Keratinocyte (primary cell): ENCODE results near the gene CPED1. TPM values are rescaled to one million over a fixed set of nuclear protein-coding genes. Genes with fewer than 3 reads are reported as not detected.

Source experiments
- DNase-seq: peaks from one replicate; pipeline ENCODE4 v3.0.0-alpha.2; 2011; ENCODE audit warnings: low read depth, missing footprints, low spot score
- FAIRE-seq: peaks from 2 replicates; lab custom pipeline; 2011; peaks lifted over from hg19 to GRCh38; lab: Jason Lieb, UNC
- H2AFZ ChIP-seq: 2 replicates; pipeline ENCODE4 v1.6.0; 2012; ENCODE audit warnings: low read length, control low read depth, inconsistent platforms; ENCODE audit not compliant: control insufficient read depth
- H3K27ac ChIP-seq: 2 replicates; pipeline ENCODE4 v1.5.1; 2011; ENCODE audit warnings: low read length; ENCODE audit not compliant: control insufficient read depth, insufficient read depth
- H3K27me3 ChIP-seq: 3 replicates; pipeline ENCODE4 v1.6.0; 2011; ENCODE audit warnings: low read length; ENCODE audit not compliant: control insufficient read depth, insufficient read depth; ENCODE audit errors: extremely low read depth
- H3K36me3 ChIP-seq, 2 experiments: 2 replicates in 1 of 2; 3 replicates in 1 of 2; pipeline ENCODE4 v1.5.1; 2011; ENCODE audit warnings: low read length in 2 of 2, mild to moderate bottlenecking in 1 of 2; ENCODE audit not compliant: control insufficient read depth in 2 of 2, insufficient read depth in 2 of 2; ENCODE audit errors: extremely low read depth in 1 of 2
- H3K4me1 ChIP-seq: 3 replicates; pipeline ENCODE4 v1.5.1; 2011; ENCODE audit warnings: low read length; ENCODE audit not compliant: control insufficient read depth, insufficient read depth; ENCODE audit errors: extremely low read depth
- H3K4me2 ChIP-seq: 3 replicates; pipeline ENCODE4 v1.6.0; 2011; ENCODE audit warnings: low read depth, low read length; ENCODE audit not compliant: control insufficient read depth, insufficient read depth; ENCODE audit errors: extremely low read depth
- H3K4me3 ChIP-seq, 3 experiments: fragments of 200-600 bp in 1 of 3; sonication (generic) in 1 of 3; 2 replicates in 2 of 3; 3 replicates in 1 of 3; pipeline ENCODE4 v1.5.1; 2011 to 2016; ENCODE audit warnings: low read length in 3 of 3, mild to moderate bottlenecking in 3 of 3, control low read depth in 2 of 3, inconsistent platforms in 1 of 3, low read depth in 1 of 3, mixed read lengths in 1 of 3, mixed run types in 1 of 3, moderate library complexity in 1 of 3; ENCODE audit not compliant: control insufficient read depth in 2 of 3, insufficient read depth in 2 of 3; ENCODE audit errors: extremely low read depth in 1 of 3
- H3K79me2 ChIP-seq: 2 replicates; pipeline ENCODE4 v1.6.0; 2012; ENCODE audit warnings: low read length; ENCODE audit not compliant: control insufficient read depth, insufficient read depth
- H3K9ac ChIP-seq: 3 replicates; pipeline ENCODE4 v1.6.0; 2011; ENCODE audit warnings: low read length; ENCODE audit not compliant: control insufficient read depth, insufficient read depth; ENCODE audit errors: extremely low read depth
- H3K9me1 ChIP-seq: 3 replicates; pipeline ENCODE4 v1.6.0; 2011; ENCODE audit warnings: low read length; ENCODE audit not compliant: control insufficient read depth, insufficient read depth; ENCODE audit errors: extremely low read depth
- H3K9me3 ChIP-seq: 2 replicates; pipeline ENCODE4 v1.5.1; 2012; ENCODE audit warnings: low read depth, low read length; ENCODE audit not compliant: control insufficient read depth
- H4K20me1 ChIP-seq: 3 replicates; pipeline ENCODE4 v1.6.0; 2011; ENCODE audit warnings: low read length; ENCODE audit not compliant: control insufficient read depth, insufficient read depth; ENCODE audit errors: extremely low read depth
- EZH2 ChIP-seq: IDR thresholded peaks from one replicate; pipeline ENCODE4 v1.6.1; 2012; ENCODE audit warnings: inconsistent platforms, mild to moderate bottlenecking, low read length, moderate library complexity
- dilution Hi-C: fragments of 300-500 bp; cut with MboI; formaldehyde crosslinking; loops from one replicate; pipeline ENCODE4 v1.7.0; 2020; ENCODE audit warnings: low sequenced_read_pairs; ENCODE audit not compliant: extremely low pct_ligation_motif_present
- polyA minus RNA-seq, 3 experiments: library from RNA; depleted of rRNA, polyadenylated mRNA; stranded (reverse); fragments of >200 nt; gene quantifications; 1 replicate in 1 of 3; 2 replicates in 1 of 3; 3 replicates in 1 of 3; pipeline ENCODE4 v1.2.3, GENCODE V29; 2011
- polyA plus RNA-seq, 5 experiments: library from polyadenylated mRNA; depleted of rRNA in 3 of 5; stranded (reverse) in 3 of 5; stranded (forward) in 1 of 5; unstranded in 1 of 5; fragments of >200 nt; gene quantifications; 1 replicate in 1 of 5; 2 replicates in 3 of 5; 3 replicates in 1 of 5; pipeline versions ENCODE4 v1.2.1 to v1.2.3, GENCODE V29; 2011 to 2012; ENCODE audit warnings: missing spikeins in 2 of 5, low read depth in 1 of 5, low replicate concordance in 1 of 5
- TF ChIP-seq, protein P1 (sequence below), 3 experiments: IDR thresholded peaks in 1 of 3; conservative IDR thresholded peaks in 1 of 3; optimal IDR thresholded peaks in 1 of 3; 2 replicates in 2 of 3; 3 replicates in 1 of 3; pipeline versions ENCODE3 to v1.5.1; 2011; ENCODE audit warnings: low read length in 3 of 3, mild to moderate bottlenecking in 3 of 3, moderate library complexity in 2 of 3, control low read depth in 1 of 3, inconsistent platforms in 1 of 3; ENCODE audit not compliant: insufficient read depth in 2 of 3; ENCODE audit errors: extremely low read depth in 1 of 3

CPED1 gene
- polyA plus RNA-seq: 0.62 to 1.1 TPM (median 0.72 TPM) in 3 replicates
- polyA plus RNA-seq (2011; ENCODE audit: low read depth): not detected
- polyA plus RNA-seq (2011; cell fraction: cytosol; rRNA removed): 0.88 and 1.5 TPM in 2 replicates
- 0.99 and 1.1 TPM in 2 replicates for polyA plus RNA-seq (2011; cell fraction: nucleus; rRNA removed)
- 0.11 and 0.78 TPM in 2 replicates for polyA plus RNA-seq (2012; ENCODE audit: low replicate concordance)
- 0.52 to 2.4 TPM (median 1.6 TPM) in 3 replicates for polyA minus RNA-seq
- polyA minus RNA-seq (2011; cell fraction: cytosol; rRNA and poly(A)+ RNA removed): 0.96 TPM
- polyA minus RNA-seq (2011; cell fraction: nucleus; rRNA and poly(A)+ RNA removed): 0.74 and 6.1 TPM in 2 replicates

DNA sequence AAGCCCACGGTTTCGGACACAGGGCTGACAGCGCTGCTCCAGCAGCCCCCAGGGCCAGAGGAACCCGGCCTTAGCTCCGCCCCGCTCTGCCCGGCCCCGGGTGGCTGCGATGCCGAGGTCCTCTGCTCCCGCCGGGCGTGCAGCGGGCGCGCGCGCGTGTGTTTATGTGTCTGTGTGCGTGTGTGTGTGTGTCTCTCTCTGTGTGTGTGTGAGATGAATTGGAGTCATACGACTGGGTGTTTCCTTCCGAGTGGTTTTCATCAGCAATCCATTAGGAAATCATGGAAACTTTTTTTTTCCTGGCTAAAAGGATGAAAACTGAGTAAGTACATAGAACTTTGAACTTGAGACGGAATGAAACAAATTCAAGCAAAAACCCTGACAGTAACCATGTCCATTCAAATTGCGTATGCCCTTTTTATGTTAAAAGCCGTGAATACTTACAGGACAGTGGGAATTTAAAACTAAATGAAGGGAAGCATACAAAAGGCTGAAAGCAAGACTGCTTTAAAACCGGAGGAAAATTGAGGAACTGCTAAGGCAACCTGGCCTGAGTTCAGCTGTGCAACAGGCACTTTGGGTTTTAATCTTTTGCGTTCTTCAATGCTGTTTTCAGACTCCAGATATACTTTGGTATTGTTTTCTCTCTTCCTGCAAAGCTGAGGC, at the start of gene CPED1:
Gene CPED1 (plus strand): TSS at position 121 of the 666 bp plus-strand sequence. CDS start 911 bp downstream, outside the sequence.
- FAIRE-seq (peak; percentile 34), DNase-seq (no peak)
- peaks cover 11% of the 10 kb centered on the region for H3K4me1 ChIP-seq
- no peaks in the 10 kb centered on the region for H3K9me1 ChIP-seq
- H3K27ac ChIP-seq: no peak within 1 kb of the TSS
- peak within 1 kb of the TSS; percentile 18 to 71 (median 54) for H3K4me3 ChIP-seq
- peak within 1 kb of the TSS; percentile 92 for H3K4me2 ChIP-seq
- no peaks in the 10 kb centered on the region for H3K27me3 ChIP-seq
- TF ChIP-seq, protein P1, sequence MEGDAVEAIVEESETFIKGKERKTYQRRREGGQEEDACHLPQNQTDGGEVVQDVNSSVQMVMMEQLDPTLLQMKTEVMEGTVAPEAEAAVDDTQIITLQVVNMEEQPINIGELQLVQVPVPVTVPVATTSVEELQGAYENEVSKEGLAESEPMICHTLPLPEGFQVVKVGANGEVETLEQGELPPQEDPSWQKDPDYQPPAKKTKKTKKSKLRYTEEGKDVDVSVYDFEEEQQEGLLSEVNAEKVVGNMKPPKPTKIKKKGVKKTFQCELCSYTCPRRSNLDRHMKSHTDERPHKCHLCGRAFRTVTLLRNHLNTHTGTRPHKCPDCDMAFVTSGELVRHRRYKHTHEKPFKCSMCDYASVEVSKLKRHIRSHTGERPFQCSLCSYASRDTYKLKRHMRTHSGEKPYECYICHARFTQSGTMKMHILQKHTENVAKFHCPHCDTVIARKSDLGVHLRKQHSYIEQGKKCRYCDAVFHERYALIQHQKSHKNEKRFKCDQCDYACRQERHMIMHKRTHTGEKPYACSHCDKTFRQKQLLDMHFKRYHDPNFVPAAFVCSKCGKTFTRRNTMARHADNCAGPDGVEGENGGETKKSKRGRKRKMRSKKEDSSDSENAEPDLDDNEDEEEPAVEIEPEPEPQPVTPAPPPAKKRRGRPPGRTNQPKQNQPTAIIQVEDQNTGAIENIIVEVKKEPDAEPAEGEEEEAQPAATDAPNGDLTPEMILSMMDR (optimal IDR thresholded peaks at IDR 0.05 in 1 of 3, IDR thresholded peaks at IDR 0.05 in 1 of 3, conservative IDR thresholded peaks at IDR 0.05 in 1 of 3; ENCODE audit: extremely low read depth in 1 of 3, insufficient read depth in 2 of 3, low read length in 3 of 3): no peak
- TF ChIP-seq EZH2: no peak
- dilution Hi-C loops: no loop called here
- peak within 1 kb of the TSS; percentile 55 for H2AFZ ChIP-seq
- no peaks in the 10 kb centered on the region for H4K20me1 ChIP-seq
- no peak within 1 kb of the TSS for H3K9ac ChIP-seq
- H3K36me3 ChIP-seq: no peaks in the 10 kb centered on the region
- H3K9me3 ChIP-seq: no peaks in the 10 kb centered on the region
- H3K79me2 ChIP-seq: no peaks in the 10 kb centered on the region

DNA sequence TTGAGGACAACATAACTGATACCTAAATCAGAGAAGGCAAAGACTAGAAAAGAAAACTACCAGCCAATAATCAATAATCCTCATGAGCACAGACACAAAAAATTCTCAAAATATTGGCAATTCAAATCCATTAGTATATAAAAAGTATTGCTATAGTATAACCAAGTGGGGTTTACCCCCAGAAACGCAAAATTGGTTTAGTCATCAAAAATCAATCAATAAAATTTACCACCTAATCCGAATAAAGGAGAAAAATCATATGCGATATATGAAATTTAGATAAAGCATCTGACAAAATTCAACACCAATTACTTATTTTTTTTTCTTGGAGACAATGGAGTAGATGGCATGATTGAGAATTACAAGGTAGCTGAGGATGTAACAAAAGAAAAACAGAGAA, 49.2 kb upstream of the CPED1 start:
- Histone ChIP-seq H3K4me2 (no peak overlapping the region), H3K27ac (no peak overlapping the region), H2AFZ (no peak overlapping the region), H3K27me3 (no peaks in the 10 kb centered on the region), H3K9me1 (no peaks in the 10 kb centered on the region), H3K4me3 (no peak overlapping the region), H3K4me1 (no peaks in the 10 kb centered on the region), H3K9me3 (no peaks in the 10 kb centered on the region), H3K79me2 (no peaks in the 10 kb centered on the region), H4K20me1 (no peaks in the 10 kb centered on the region), H3K36me3 (no peaks in the 10 kb centered on the region), H3K9ac (no peak overlapping the region)
- dilution Hi-C loops: no loop called here
- FAIRE-seq (no peak), DNase-seq (no peak)
- TF ChIP-seq, protein P1 (optimal IDR thresholded peaks at IDR 0.05 in 1 of 3, IDR thresholded peaks at IDR 0.05 in 1 of 3, conservative IDR thresholded peaks at IDR 0.05 in 1 of 3; ENCODE audit: extremely low read depth in 1 of 3, insufficient read depth in 2 of 3, low read length in 3 of 3): no peak
- no peak for TF ChIP-seq EZH2
